Glutamatergic neuron (in vitro differentiated cells): ENCODE measurements around the gene AK9. TPM values are rescaled to one million over a fixed set of nuclear protein-coding genes. Genes with fewer than 3 reads are reported as not detected.

Source experiments
- DNase-seq: peaks from one replicate; pipeline ENCODE4 v3.0.0; 2022
- H3K27ac Mint-ChIP-seq: one replicate; pipeline ENCODE4 v1.8.0; 2020; ENCODE audit warnings: mild to moderate bottlenecking, mixed read lengths, inconsistent platforms; ENCODE audit not compliant: unreplicated experiment
- H3K27me3 Mint-ChIP-seq: one replicate; pipeline ENCODE4 v1.8.0; 2020; ENCODE audit warnings: mild to moderate bottlenecking, moderate library complexity, mixed read lengths, inconsistent platforms; ENCODE audit not compliant: unreplicated experiment
- H3K36me3 Mint-ChIP-seq: one replicate; pipeline ENCODE4 v1.8.0; 2020; ENCODE audit warnings: mild to moderate bottlenecking, mixed read lengths, inconsistent platforms; ENCODE audit not compliant: unreplicated experiment
- H3K4me1 Mint-ChIP-seq: one replicate; pipeline ENCODE4 v1.8.0; 2020; ENCODE audit warnings: mild to moderate bottlenecking, low read depth, mixed read lengths, inconsistent platforms; ENCODE audit not compliant: unreplicated experiment
- H3K4me3 Mint-ChIP-seq: one replicate; pipeline ENCODE4 v1.8.0; 2020; ENCODE audit warnings: mild to moderate bottlenecking, mixed read lengths, inconsistent platforms; ENCODE audit not compliant: unreplicated experiment
- H3K9me3 Mint-ChIP-seq: one replicate; pipeline ENCODE4 v1.8.0; 2020; ENCODE audit warnings: mild to moderate bottlenecking, moderate library complexity, mixed read lengths, inconsistent platforms; ENCODE audit not compliant: unreplicated experiment
- total RNA-seq: library from RNA; stranded (reverse); fragmentation: NEBNext Ultra II Directional; extraction: Animal tissue kit (Norgen Biotek cat#: 25700); gene quantifications from one replicate; pipeline ENCODE4 v1.2.1, GENCODE V29; 2021; ENCODE audit not compliant: unreplicated experiment
- TF ChIP-seq, protein P1 (sequence below): fragments of 200-600 bp; sonication (generic); IDR thresholded peaks from one replicate; pipeline ENCODE4 v1.5.0; 2021; ENCODE audit not compliant: partially characterized antibody, unreplicated experiment

AK9 gene
- total RNA-seq, 1 donor from 2014 or later = 8.1 TPM

DNA sequence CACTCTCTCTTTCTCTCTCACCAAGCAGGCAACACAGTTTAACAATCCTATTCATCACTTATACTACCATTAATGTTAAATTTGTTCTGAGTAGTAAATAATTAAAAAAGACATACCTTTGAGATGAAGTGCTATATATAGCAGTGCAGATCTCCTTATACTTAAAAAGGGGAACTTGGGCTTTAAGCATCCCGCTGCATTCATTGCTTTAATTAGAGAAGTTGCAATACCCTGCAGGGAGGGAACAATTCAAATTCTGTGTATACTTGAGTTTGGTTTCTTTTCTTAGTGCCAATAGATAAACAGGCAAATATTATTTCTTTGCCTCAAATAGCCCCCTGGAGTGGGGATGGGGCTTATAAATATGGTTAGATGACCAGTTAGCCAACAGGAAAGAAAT is 197.1 kb downstream of the AK9 start:
- Mint-ChIP-seq H3K27ac (no peak overlapping the region), H3K4me3 (no peak overlapping the region), H3K27me3 (no peaks in the 10 kb centered on the region), H3K9me3 (no peaks in the 10 kb centered on the region), H3K36me3 (no peaks in the 10 kb centered on the region), H3K4me1 (peaks cover 10% of the 10 kb centered on the region)
- no peak for DNase-seq
- TF ChIP-seq, protein P1, sequence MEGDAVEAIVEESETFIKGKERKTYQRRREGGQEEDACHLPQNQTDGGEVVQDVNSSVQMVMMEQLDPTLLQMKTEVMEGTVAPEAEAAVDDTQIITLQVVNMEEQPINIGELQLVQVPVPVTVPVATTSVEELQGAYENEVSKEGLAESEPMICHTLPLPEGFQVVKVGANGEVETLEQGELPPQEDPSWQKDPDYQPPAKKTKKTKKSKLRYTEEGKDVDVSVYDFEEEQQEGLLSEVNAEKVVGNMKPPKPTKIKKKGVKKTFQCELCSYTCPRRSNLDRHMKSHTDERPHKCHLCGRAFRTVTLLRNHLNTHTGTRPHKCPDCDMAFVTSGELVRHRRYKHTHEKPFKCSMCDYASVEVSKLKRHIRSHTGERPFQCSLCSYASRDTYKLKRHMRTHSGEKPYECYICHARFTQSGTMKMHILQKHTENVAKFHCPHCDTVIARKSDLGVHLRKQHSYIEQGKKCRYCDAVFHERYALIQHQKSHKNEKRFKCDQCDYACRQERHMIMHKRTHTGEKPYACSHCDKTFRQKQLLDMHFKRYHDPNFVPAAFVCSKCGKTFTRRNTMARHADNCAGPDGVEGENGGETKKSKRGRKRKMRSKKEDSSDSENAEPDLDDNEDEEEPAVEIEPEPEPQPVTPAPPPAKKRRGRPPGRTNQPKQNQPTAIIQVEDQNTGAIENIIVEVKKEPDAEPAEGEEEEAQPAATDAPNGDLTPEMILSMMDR = no peak

DNA sequence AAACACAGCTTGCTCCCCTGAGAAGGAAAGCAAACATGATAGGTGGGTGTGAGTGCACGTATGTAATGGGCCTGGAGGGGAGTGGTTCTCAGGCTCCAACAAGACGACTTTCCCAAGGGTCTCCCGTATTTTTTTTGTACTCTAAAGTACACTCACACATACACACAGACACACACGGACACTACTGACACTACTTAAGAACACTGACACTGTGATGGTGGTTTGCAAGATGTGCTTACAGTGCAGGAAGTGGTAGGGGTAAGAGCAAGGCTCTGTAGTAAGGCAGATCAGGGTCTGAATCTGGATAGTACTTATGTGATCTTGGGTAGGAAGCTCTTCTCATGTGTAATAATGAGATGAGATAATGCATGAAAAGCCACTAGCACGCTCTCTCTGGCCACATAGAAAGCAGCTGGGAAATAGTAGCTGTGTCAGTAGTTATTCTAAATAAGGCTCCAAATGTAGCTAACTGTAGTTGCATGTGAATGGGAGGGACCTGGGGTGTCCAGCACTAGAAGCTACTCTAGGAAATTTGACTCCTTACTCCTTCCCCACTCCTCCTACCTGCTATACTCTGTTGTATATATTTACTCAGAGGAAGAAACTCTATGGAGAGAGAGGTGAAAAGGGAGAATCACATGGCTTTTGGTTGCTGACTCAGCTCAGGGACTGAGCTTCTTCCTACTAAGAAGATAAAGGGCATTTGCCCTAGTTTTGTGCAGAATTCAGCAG is 199.6 kb downstream of the AK9 start:
- no peaks in the 10 kb centered on the region for H3K9me3 Mint-ChIP-seq
- no peaks in the 10 kb centered on the region for H3K36me3 Mint-ChIP-seq
- TF ChIP-seq, protein P1 = no peak
- no peak overlapping the region for H3K4me3 Mint-ChIP-seq
- H3K4me1 Mint-ChIP-seq = peaks cover 10% of the 10 kb centered on the region
- no peak for DNase-seq
- H3K27me3 Mint-ChIP-seq = no peaks in the 10 kb centered on the region
- no peak overlapping the region for H3K27ac Mint-ChIP-seq

DNA sequence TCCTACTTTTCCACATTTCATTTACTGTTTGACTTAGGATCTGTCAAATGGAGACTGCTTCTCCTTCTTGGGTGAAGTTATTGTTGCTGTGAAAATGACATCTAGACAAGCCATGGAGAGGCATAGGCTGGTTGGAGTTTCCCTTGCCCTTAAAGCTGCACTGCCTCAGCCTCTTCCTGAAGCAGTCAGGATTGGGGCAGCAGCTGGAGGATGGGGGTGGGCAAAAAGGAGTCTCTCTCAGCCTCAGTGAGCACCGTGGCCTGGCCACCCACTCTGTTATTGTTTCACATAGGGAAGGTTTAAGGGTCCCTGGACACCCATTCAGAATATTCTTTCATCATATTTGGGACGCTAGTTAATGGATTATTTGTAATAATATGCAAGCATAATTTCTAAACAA is 200.3 kb downstream of the AK9 start:
- Mint-ChIP-seq H3K4me1 (peaks cover 10% of the 10 kb centered on the region), H3K27ac (no peak overlapping the region), H3K27me3 (no peaks in the 10 kb centered on the region), H3K4me3 (no peak overlapping the region), H3K36me3 (no peaks in the 10 kb centered on the region), H3K9me3 (no peaks in the 10 kb centered on the region)
- TF ChIP-seq, protein P1 = no peak
- no peak for DNase-seq

DNA sequence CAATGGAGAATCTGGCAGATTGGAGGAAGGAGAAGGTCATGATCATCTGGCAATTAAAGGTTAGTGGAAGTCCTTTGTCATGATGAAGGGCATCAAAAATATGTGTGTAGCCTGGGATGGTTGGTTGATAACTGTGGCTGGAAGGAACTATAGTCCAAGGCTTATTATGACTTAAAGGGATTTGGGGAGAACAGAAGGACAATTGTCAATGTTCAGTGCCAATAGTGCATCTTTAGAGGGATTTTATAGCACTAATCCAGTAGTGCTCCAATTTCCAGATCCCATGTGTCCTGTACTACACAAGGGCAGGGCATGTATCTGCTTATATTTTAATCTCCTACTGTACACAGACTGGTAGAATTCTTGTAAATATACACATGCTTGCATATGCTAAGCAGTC is 203.0 kb downstream of the AK9 start:
- no peak for DNase-seq
- H3K36me3 Mint-ChIP-seq = no peaks in the 10 kb centered on the region
- H3K9me3 Mint-ChIP-seq = peaks cover 3% of the 10 kb centered on the region
- TF ChIP-seq, protein P1 = no peak
- H3K4me3 Mint-ChIP-seq = no peak overlapping the region
- peaks cover 10% of the 10 kb centered on the region for H3K4me1 Mint-ChIP-seq
- H3K27ac Mint-ChIP-seq = no peak overlapping the region
- peaks cover 4% of the 10 kb centered on the region for H3K27me3 Mint-ChIP-seq

DNA sequence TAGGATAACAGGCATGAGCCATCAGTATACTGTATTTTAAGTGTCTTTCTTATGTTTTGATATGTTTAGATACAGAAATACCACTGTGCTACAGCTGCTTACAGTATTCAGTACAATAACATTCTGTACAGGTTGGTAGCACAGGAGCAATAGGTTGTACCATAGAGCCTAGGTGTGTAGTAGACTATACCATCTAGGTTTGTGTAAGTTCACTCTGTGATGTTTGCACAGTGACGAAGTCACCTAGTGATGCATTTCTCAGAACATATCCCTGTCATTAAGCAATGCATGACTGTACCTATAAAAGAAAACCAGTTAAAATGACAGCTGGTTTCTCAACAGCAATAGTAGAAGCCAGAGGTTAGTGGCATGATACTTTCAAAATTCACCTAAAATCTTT is 204.9 kb downstream of the AK9 start:
- DNase-seq = no peak
- Mint-ChIP-seq H3K27ac (no peak overlapping the region), H3K4me1 (peaks cover 5% of the 10 kb centered on the region), H3K9me3 (peaks cover 3% of the 10 kb centered on the region), H3K4me3 (no peak overlapping the region), H3K27me3 (peaks cover 6% of the 10 kb centered on the region), H3K36me3 (no peaks in the 10 kb centered on the region)
- TF ChIP-seq, protein P1 = no peak
